HL-60/S4 treated with phorbol 12-myristate 13-acetate at 8.2 ng/mL for 4 days and 3 days (cell line): Measurements from ENCODE around the gene KLHL28.

Experiments
- in situ Hi-C: fragments of 300-500 bp; cut with MboI; formaldehyde crosslinking; loops from 2 replicates; pipeline ENCODE4 v1.15.0; 2022; ENCODE audit warnings: low sequenced_read_pairs

KLHL28 gene

GRCh38 chr14:44961151-44961553, 595 bp downstream of the KLHL28 start:
- in situ Hi-C loops, result no loop called here

DNA sequence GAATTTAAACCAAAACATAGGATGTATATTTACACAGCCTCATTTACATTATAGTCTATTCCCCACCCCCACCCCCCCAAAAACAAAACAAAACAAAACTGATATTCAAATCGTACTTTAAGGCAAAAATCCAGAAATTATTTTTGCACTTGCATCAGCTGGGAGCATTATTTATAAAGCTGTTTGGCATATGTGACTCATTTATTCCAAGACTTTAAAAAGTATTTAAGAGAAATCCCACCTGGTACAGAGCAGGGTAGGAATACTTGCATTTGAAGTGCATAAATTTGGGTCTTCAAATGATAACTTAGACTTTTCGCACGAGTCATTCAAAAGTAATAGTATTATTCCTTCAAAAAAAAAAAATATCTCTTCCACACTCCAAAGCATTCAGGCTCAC, 1.1 kb downstream of the KLHL28 start:
- in situ Hi-C loops, result no loop called here

- in situ Hi-C loops, result no loop called here
Observed at GRCh38 chr14:44960146-44960545, 1.6 kb downstream of the KLHL28 start.

DNA sequence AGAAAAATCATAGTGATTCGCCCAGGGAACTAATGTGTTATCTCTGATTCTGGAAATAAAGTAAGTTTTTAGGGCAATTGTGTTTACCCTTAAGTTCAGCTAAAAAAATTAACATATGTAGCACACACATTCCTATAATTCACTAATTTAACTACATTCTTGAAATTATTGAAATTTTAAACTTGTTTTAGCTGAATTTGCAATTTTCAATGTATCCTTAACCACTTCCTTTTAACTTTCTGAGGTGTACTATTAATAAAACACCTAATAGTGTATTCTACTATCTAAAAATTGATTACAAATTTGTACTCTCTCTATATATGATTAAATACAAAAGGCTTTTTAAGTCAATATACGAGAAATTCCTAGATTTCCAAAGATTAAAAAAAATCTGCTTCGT, 2.2 kb downstream of the KLHL28 start:
- in situ Hi-C loops, result no loop called here

DNA sequence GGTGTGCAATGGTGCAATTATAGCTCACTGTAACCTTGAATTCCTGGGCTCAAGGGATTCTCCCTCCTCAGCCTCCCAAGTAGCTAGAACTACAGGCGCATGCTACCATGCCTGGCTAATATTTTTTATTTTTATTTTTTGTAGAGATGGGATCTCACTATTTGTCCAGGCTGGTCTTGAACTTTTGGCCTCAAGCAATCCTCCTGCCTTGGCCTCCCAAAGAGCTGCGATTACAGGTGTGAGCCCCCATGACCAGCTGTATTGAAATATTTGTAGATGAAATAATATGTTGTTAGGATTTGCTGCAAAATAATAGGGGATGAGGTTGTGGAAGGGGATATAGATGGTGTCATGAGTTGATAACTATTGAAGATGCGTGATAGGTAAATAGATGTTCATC, 4.9 kb downstream of the KLHL28 start:
- in situ Hi-C loops, result no loop called here

GRCh38 chr14:44955528-44955927, 6.2 kb downstream of the KLHL28 start:
- in situ Hi-C loops, result no loop called here

DNA sequence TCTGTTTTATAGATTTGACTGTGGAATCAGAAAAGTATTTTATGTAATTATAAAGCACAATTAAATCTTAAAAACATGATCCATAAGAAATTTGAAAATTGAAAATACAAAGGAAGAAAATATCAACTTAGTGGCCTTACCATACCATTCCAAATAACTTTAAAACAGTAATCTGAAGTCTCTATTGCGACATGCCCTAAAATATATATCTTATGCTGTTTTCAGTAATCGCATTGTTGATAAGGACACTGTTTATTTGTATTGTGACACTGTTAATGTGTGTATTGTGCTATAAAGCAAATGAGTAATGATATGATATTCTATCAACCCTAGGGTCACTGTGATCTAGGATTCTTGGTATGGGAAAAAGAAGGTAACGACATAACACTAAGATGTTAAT, 7.0 kb downstream of the KLHL28 start:
- in situ Hi-C loops, result no loop called here

DNA sequence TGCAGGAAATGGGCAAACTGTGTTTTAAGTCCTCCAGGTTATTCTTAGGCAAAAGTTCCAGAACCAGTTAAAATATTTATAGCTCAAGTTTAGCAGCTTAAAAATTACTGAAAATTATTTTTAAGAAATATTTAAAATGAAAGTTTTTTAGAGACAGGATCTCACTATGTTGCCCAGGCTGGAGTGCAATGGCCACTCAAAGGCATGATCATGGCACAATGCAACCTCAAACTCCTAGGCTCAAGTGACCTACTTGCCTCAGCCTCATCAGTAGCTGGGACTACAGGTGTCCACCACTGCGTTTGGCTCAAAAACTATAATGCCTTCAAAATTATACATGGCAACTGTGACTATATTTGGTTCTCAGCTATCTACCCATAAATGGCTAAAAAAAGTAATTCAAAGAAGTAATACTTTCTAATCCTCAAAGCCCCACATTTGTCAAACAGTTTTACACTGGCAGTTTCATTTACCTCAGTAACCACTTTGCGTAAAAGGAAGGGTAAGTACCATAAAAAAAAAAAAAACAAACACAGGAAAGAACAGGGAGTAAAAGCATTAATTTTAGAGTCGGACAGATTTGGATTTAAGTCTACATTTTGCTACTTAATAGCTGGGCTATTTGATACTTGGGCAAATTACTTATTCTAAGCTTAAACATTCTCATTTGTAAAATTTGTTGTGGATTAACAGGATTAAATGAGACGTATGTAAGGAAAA, 9.2 kb downstream of the KLHL28 start:
- in situ Hi-C loops, result no loop called here

- in situ Hi-C loops, result no loop called here
Observed at GRCh38 chr14:44951051-44951450, 10.7 kb downstream of the KLHL28 start.

DNA sequence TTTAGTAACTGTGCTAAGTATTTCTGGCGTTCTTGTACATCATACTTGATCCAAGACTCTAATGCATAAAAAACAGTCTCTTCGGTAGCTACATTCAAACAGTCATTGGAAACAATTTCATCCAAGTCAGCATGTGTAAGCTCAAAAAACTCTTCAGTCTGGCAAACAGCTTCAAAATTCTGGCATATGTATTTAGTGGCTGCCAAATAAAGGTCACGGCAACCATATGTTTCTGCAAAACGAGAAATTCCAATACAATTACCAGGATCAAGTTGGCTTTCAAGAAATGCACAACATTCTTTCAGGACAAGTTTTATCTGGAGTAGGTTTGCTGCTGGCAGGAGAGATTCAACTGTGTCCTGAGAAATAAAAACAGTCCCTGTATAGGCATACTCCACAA, 16.5 kb downstream of the KLHL28 start:
- in situ Hi-C loops, result no loop called here

DNA sequence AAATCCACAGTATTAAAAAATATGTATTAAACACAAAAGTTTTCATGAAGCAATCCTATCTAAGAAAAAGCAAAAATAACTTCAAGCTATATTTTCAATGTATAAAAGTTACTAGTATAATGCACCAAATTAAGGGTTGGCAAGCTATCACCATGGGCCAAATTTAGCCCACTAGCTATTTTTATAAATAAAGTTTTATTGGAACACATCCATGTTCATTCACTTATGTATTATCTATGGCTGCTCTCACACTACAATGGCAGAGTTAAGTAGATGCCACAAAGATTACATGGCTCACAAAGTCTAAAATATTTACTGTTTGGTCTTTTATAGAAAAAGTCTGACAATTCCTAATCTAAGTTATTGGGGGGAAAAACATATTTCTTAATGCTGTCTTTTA, 17.6 kb downstream of the KLHL28 start:
- in situ Hi-C loops, result no loop called here

DNA sequence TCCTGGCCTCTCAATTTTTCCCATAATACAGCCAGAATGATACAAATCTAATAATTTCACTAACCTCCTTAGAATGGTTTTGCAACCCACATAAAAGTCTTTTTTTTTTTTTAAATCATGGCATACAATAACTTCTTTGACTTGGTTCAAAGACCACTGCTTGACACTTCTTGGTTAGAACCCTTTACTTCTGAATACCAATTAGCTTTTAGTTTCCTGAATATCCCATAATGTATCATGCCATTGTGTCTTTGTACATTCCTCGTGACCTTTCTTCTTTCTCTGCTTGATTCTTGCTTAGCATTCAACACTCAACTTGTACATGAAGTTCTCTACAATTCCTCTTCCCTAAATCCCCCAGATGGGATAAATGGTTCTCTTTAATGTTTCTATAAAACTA, 19.3 kb downstream of the KLHL28 start:
- in situ Hi-C loops, result no loop called here

DNA sequence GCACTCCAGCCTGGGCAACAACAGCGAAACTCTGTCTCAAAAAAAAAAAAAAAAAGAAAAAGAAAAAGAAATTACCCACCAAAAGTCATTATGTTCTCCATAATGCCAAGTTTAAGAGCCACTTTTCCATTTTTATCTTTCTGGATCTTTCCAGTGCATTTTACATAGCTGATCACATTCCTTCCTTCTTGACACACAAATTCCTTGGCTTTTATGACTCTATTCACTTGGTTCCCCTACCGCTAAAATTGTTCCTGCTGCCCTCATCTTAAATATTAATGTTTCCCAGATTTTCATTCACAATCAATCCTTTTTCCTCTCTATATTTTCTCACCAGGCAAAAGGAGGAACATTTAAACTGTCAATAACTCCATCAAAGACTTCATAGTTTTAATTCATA, 20.2 kb downstream of the KLHL28 start:
- in situ Hi-C loops, result no loop called here

GRCh38 chr14:44940944-44941343, 20.8 kb downstream of the KLHL28 start:
- in situ Hi-C loops, result no loop called here

- in situ Hi-C loops, result no loop called here
Observed at GRCh38 chr14:44940211-44940610, 21.5 kb downstream of the KLHL28 start.

DNA sequence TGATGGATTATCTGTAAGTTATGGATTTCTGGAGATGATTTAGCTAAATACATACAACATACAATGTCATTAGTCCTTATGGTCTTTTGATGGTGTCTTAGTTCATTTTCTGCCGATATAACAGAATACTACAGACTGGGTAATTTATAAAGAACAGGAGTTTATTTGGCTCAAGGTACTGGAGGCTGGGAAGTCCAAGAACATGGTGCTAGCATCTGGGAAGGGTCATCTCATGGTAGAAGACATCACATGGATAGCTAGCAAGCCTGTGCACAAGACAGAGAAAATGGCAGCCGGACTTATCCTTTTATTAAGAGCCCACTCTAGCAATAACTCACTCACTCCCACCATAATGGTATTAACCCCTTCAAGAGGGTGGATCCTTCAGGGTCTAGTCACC, 24.2 kb downstream of the KLHL28 start:
- in situ Hi-C loops, result no loop called here

GRCh38 chr14:44935155-44935554, 26.6 kb downstream of the KLHL28 start:
- in situ Hi-C loops, result no loop called here

GRCh38 chr14:44928793-44929192, 33.0 kb downstream of the KLHL28 start:
- in situ Hi-C loops, result no loop called here

GRCh38 chr14:44914849-44915248, 46.9 kb downstream of the KLHL28 start:
- in situ Hi-C loops, result no loop called here

DNA sequence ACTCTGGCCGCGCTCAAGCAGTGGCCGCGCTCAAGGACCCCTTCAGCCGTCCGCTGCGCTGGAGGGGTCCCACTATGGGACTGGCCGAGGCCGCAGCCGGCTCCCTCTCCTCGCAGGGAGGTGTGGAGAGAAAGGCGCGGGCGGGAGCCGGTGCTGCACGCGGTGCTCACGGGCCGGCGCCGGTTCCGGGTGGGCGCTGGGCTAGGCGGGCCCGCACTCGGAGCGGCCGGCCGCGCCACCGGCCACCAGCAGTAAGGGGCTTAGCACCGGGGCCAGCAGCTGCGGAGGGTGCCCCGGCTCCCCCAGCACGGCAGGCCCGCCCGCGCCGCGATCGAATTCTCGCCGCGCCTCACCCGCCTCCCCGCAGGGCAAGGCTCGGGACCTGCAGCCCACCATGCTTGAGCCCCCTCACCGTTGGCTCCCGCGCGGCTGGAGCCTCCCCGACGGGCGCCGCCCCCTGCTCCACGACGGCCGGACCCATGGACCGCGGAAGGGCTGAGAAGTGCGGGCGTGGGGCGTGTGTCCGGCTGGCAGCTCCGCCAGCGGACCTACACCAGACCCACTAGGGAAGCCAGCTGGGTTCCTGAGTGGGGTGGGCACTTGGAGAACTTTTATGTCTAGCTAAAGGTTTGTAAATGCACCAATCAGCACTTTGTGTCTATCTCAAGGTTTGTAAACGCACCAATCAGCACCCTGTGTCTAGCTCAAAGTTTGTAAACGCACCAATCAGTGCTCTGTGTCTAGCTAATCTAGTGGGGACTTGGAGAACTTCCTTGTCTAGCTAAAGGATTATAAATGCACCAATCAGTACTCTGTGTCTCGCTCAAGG, 49.5 kb downstream of the KLHL28 start:
- in situ Hi-C loops, result no loop called here

GRCh38 chr14:44910821-44911220, 50.9 kb downstream of the KLHL28 start:
- in situ Hi-C loops, result no loop called here

GRCh38 chr14:44901696-44902095, 60.1 kb downstream of the KLHL28 start:
- in situ Hi-C loops, result no loop called here
